ES-I3 (cell line): Measurements from ENCODE around the gene NGFR.
"Not testable (repeated sequence)": the region's sequence is repeated elsewhere in the genome, so short reads cannot be mapped to it uniquely, and the experiment has no call there.

Experiments used
- H3K36me3 ChIP-seq: 2 replicates; pipeline ENCODE4 v1.6.1; 2013; ENCODE audit warnings: mild to moderate bottlenecking, low read length, control low read depth, moderate library complexity; ENCODE audit not compliant: insufficient read depth
- H3K4me1 ChIP-seq: 2 replicates; pipeline ENCODE4 v1.6.1; 2013; ENCODE audit warnings: mild to moderate bottlenecking, control low read depth, low read length; ENCODE audit not compliant: insufficient read depth
- H3K9ac ChIP-seq: 2 replicates; pipeline ENCODE4 v1.6.1; 2013; ENCODE audit warnings: low read depth, mild to moderate bottlenecking, low read length, moderate library complexity
- H3K9me3 ChIP-seq: 2 replicates; pipeline ENCODE4 v1.6.1; 2013; ENCODE audit warnings: mild to moderate bottlenecking, low read length, moderate library complexity; ENCODE audit not compliant: control insufficient read depth, insufficient read depth

Gene NGFR

DNA sequence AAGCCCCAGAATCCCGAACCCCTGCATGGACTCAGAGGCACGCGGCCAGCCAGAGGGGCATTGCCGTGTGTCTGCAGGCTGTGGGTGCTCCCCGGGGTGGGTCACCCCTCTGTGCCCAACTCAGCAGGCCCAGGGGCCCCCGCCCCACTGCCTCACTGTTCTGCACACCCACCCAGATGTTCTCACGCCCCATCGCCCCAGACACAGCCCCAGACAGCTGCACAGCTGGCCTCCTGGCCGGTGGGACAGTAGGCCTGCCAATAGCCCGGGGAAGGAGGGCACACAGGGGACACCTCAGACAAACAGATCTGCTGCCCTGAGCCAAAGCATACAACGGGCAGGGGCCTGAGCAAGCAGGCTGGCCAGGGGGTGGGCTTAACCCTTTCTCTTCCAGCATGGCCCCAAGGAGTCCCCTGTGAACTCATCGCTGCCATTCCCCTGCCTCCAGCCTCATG lies 53.0 kb downstream of the NGFR start:
- peaks cover 6% of the 10 kb centered on the region; the same call in 1 of the 2 replicates for H3K9me3 ChIP-seq
- no peak overlapping the region for H3K9ac ChIP-seq
- H3K4me1 ChIP-seq = peaks cover 39% of the 10 kb centered on the region
- no peaks in the 10 kb centered on the region for H3K36me3 ChIP-seq

DNA sequence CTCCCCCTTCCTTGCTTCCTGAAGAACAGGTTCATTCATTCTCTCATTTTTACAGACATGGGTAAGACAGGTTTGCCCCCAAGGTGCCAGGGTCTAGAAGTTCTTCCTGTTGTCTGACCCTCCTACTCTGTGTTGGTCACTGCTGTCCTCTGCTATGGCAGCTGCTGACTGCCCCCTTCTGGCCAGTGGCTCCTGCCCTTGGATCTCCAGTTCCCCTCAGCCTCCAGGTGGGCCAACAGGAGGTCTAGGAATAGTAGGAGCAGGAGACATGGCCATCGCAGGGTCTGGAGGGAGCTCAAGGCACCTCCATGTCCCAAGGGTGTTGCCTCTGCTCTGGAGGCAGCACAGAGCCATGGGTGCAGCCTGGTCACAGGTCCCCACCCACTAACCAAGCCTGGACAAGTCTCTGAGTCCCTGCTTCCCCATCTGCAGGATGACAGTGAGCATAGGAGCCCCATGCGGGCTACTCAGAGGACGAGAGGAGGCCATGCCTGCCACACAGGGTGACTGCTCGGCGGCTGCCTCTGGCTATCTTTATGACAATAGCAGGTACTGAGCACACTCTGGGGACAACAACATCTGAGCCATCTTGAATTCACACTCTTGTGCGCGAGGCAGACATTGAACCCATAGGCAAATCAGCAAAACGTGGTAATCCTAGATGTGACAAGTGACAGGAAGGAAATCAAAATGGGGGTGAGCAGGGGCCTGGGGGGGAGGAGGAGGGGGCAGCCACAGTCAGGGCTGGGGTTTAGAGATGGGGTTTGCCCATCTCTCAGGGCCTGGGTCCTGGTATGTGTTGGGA lies 53.6 kb downstream of the NGFR start:
- Histone ChIP-seq H3K9me3 (peaks cover 3% of the 10 kb centered on the region; the same call in 1 of the 2 replicates), H3K36me3 (no peaks in the 10 kb centered on the region), H3K9ac (no peak overlapping the region), H3K4me1 (peaks cover 33% of the 10 kb centered on the region)

DNA sequence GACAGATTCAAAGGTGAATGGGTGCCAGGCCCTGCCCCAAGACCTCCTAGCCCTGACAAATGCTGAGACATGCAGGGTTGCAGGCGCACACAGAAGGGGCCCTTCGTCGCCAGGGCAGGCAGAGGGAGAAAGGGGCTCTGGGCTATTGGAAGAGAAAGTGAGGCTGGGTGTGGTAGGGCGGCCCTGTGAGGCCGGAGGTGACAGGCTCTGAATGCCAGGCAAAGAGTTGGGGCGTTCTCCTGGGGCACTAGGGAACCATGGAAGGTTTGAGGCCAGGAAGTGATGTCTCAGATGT lies 54.2 kb downstream of the NGFR start:
- Histone ChIP-seq H3K9me3 (no peaks in the 10 kb centered on the region), H3K4me1 (peaks cover 30% of the 10 kb centered on the region), H3K9ac (no peak overlapping the region), H3K36me3 (no peaks in the 10 kb centered on the region)

DNA sequence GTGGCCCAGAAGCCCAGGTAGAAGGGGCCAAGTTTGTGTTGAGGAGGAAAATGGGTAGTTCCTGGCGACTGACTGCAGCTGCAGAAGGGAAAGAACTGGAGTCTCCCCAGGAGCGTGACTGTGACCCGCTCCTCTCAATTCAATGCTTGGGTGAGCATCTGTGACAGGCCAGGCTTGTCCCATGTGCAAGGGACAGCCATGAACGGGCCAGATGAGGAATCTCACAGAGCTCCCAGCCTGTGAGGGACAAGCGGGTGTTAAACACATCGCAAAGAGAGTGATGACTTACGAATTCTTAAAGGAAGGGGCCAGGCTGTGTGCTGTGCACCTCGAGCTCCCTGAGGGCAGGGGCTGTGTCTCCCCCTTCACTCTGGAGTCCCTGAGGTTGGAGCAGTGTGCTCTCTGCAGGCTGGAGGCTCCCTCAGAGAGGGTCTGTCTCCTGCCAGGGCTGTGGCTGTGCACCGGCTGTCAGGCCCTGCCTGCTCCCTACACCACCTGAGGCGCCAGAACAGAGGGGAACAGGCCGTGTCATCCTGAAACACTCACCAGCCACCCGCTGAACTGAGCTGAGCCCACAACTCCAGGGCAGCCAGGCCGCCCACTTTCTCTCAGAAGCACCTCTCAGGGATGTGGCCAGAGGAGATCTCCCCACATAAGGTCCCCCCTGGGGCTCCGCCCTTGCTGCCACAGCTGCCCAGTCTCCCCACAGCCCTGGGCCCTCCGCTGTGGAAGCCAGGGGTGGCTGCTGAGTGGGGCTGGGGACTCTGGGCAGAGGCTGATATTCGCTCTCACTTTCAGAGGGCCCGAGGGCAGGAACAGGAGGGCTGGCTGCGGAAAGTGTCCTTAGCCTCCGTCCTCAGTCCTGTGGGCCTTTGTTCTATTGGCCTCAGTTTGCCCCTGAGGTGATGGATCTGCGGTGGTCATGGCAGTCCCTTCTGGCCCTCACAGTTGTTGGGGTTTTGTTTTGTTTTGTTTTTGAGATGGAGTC lies 54.9 kb downstream of the NGFR start:
- peaks cover 26% of the 10 kb centered on the region for H3K4me1 ChIP-seq
- no peaks in the 10 kb centered on the region for H3K36me3 ChIP-seq
- H3K9ac ChIP-seq = no peak overlapping the region
- H3K9me3 ChIP-seq = no peaks in the 10 kb centered on the region

DNA sequence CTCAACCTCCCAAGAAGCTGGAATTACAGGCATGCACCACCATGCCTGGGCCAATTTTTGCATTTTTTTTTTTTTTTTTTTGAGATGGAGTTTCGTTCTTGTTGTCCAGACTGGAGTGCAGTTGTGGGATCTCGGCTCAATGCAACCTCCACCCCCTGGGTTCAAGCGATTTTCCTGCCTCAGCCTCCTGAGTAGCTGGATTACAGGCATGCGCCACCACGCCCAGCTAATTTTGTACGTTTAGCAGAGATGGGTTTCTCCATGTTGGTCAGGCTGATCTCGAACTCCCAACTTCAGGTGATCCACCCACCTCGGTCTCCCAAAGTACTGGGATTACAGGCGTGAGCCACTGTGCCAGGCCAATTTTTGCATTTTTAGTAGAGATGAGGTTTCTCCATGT lies 55.7 kb downstream of the NGFR start:
- H3K9me3 ChIP-seq, H3K36me3 ChIP-seq, H3K9ac ChIP-seq: not testable (repeated sequence)
- H3K4me1 ChIP-seq = peaks cover 18% of the 10 kb centered on the region

DNA sequence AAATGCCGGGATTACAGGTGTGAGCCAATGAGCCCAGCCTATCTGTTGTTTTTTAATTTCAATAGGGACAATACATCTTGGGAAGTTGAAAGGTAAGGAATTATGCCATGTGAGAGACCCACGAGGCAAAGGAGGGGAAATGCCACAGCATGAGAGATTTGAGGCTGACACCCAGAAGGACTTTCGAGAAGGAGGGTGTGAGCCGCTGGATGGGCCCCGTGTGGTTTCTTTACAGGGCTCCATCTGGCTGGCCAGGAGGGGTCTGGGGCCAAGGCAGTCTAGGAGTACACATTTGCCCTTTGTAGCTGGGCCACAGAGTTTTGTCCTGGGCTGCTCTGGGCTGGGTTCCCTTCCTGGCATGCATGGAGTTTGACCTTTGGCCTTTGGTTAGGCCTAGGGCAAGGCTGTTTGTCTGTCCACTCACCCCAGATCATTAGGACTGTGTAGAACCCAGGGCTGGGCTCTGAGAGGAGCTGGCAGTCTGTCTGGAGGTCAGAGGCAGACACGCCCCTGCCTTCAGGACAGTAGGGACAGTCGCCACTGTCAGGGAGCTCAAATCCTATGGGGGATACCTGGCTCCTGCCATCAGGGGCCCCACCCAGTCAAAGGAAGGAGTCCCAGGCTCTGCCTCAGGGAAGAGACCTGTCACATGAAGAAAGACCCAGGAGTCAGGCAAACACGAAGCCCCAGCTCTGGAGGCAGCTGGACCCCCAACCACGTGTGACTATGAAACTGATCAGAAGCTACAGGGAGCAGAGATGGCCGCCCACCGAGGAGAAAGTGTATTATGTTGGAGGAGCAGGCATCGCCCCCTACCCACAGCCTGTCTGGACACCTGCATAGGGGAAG lies 56.4 kb downstream of the NGFR start:
- Histone ChIP-seq H3K4me1 (peaks cover 16% of the 10 kb centered on the region), H3K36me3 (no peaks in the 10 kb centered on the region), H3K9ac (no peak overlapping the region), H3K9me3 (no peaks in the 10 kb centered on the region)

DNA sequence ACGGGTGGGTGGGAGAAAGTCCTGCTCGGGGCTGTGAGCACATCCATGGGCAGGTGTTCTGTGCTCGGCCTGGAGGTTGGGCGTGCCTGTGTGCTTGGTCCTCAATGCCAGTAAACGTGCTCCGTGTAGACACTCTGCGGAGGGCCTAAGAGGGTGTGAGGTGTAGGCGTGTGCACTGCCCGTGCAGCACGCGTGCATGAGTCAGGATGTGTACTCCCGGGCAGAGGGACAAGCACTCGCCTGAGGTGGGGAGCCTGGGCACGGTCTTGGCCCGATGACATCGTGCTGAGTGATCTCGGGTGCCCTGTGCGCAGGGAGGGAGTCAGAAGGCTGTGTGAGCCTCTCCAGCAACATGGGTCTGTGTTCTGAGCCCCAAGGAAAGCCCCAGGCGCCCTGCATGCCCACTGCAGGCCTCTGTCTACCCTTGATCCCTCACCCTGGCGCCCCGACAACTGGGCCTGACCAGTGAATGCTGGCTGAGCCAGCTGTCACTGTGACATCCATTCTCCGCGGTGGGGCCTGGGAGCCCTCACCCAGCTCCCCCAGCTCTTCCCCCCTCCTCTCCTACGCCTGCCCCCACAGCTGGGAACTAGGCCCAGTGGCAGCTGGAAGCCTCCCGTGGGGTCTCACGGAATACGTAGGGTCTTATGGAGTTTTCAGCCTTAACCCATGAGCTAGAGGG lies 57.1 kb downstream of the NGFR start:
- peaks cover 13% of the 10 kb centered on the region for H3K4me1 ChIP-seq

DNA sequence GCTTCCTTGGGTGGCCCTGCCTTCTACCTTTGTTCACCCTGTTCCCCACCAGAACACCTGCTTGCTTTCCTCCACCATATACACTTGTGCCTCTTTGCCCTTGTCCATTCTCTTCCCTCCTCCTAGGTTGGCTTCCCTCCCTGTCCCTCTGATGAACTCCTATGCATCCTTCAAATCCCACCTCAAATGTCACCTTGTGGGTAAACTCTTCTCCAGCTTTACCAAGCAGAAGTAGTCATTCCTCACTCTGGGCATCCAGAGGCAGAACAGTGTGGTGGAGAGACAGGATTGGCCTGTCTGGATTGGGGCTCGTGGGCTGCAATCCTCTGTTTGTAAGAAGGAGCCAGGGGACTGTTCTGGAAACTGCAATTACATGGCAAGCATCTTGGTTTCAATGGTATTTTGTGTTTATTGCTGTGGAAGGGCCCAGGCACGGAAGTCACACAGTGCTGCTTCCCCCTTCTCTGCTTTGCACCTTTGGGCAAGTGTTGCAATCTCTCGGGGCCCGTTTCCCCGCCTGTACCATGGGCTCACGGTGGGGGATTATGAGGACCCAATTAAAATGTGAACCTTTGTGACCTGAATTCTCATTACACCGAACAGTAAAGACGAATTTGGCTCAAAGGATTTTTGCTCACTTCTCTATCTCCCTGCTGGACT lies 58.7 kb downstream of the NGFR start:
- Histone ChIP-seq H3K9ac (no peak overlapping the region), H3K36me3 (no peaks in the 10 kb centered on the region), H3K4me1 (peaks cover under 1% of the 10 kb centered on the region; the same call in 1 of the 2 replicates), H3K9me3 (no peaks in the 10 kb centered on the region)

More for the DNA sequence above, 57.1 kb downstream of the NGFR start:
- no peaks in the 10 kb centered on the region for H3K9me3 ChIP-seq
- no peaks in the 10 kb centered on the region for H3K36me3 ChIP-seq
- H3K9ac ChIP-seq = no peak overlapping the region

DNA sequence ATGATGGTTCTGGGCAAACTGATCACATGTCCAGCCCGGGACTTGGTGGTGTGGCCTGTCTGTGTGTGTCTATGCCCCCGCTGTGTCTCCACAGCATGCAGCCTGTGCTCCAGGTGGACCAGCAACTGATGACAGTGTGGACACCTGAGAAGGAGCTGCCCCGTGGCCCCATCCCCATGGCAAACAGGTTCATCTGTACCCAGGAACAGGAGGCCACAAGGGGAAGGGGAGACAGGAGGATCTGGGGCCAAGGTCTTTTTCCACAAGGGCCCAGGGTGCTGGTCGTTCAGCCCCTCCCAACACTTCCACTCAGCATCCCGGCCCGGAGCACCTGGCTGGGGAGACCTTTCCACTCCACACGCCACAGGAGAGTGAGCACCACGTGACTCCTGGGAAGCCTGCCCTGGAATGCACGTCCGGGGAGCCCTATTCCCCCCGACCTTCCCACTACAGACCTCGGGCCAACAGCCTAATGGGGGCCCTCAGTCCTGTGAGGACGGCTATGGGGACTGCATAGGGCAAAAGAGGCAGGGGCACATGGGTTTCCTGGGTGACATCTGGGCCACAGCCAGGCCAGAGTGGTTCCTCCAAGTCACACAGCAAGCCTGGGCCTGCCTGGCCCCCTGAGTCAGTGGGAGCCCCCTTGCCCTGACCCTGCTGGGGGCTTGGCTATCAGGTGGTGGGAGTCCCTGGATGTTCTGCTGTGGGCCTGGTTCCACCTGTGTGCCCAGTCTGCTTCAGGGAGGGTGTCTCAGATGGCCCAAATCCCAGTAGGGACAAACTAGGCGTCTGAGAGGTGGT lies 59.8 kb downstream of the NGFR start:
- H3K36me3 ChIP-seq = no peaks in the 10 kb centered on the region
- no peaks in the 10 kb centered on the region for H3K9me3 ChIP-seq
- H3K4me1 ChIP-seq = no peaks in the 10 kb centered on the region; the same call in 1 of the 2 replicates
- no peak overlapping the region for H3K9ac ChIP-seq

DNA sequence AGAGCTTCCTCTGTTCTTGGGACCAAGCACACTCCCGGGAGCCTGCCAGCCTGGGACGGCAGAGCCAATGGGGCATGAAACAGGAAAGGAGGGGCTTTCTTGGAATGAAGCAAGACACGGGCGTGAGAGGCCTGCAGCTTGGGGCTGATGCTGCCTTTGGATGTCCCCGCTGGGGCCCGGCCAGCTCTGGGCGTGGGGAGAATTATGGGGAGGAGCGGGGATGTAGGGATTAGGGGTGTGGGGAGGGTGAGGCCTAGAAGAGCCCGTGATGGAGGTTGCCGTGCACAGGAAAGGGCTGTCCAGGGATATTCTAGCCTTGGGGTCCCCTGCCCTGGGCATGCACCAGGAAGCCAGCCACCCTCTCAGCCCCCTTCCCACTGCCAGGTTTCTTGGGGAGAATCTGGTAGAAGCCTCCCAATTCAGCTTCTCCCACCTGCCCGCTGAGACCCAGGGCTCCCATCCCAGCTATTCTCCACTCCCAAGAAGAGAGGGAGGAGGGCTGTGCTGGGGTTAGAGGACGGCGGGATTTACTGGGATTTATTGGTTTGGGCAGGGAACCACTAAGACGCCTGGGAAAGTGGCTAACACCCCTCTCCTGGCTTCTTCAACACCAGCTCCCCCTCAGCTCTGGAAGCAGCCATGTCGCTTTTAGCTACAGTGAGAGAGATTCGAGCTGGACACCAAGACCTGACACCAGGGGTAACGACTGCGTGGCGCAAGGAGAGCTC lies 60.6 kb downstream of the NGFR start:
- Histone ChIP-seq H3K9me3 (no peaks in the 10 kb centered on the region), H3K4me1 (no peaks in the 10 kb centered on the region; the same call in 1 of the 2 replicates), H3K36me3 (no peaks in the 10 kb centered on the region), H3K9ac (no peak overlapping the region)

DNA sequence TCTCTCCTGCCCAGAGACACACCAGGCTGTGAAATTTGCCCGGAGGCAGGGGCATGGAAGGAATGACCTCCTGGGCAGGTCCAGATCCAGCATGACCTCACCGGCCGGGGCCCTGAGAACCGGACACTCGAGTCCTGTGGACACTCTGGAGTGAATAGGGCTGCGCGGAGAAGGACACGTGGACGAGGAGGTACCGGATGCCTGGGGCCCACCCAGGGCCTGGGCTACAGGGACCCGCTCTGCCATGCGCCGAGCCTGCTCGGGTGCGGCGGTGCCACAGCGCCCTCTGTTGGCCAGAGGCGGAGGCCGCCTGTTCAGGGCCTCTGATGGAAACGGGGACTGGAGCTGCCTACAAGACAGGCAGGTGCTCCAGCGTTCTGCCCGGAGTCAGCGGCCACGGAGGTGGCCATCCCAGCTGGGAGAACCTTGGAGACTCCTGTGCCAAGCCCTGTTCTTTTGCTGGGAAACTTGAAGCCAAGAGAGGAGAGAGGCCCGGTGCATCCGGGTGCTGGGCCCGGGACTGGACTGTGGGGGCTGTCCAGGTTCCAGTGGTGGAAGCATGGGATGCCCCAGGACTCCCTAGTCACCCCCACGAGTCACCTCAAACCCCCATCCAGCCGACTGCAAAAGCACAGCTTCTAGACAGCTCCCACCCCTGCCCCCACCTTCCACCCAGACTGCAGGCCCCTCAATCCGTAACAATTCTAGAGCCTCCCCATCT lies 61.3 kb downstream of the NGFR start:
- Histone ChIP-seq H3K9me3 (no peaks in the 10 kb centered on the region), H3K36me3 (no peaks in the 10 kb centered on the region), H3K4me1 (no peaks in the 10 kb centered on the region; the same call in 1 of the 2 replicates), H3K9ac (no peak overlapping the region)
